ENCODE data around the gene OCSTAMP. TPM values are rescaled to one million over a fixed set of nuclear protein-coding genes. Genes with fewer than 3 reads are reported as not detected.

OCSTAMP gene
- total and polyA plus RNA-seq, 2 donors (not counting 3 experiments of a cell fraction or from before 2014, with no cell fraction given) = not detected

DNA sequence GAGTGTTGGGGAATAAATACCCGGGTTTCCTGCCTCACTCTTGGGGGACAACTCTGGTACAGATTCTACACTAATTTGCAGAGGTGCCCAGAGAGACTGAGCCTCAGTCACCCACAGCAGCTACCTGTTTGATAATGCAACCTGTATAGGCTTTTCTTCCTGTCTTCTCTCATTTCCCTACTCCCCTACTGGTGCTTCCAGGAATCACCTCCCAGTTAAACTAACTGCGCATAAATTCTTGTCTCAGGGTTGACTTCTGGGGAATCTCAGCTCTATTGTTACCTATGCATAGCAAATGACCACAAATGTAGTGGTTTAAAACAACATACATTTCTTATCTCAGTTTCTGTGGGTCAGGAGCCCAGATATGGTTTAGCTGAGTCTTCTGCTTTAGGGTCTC is 11.3 kb downstream of the OCSTAMP start:
- dilution Hi-C loops (cut with MboI; ENCODE audit: extremely low pct_ligation_motif_present, low sequenced_read_pairs) (no loop called here), intact Hi-C loops (cut with micrococcal nuclease) (no loop called here)
- no peaks in the 10 kb centered on the region for H3K9me3 ChIP-seq (replicated peaks; ENCODE audit: control insufficient read depth, insufficient read depth, low read length)
- TF ChIP-seq POLR2A (IDR thresholded peaks at IDR 0.05; ENCODE audit: low read depth, low read length) = no peak
- TF ChIP-seq POLR2AphosphoS5 (IDR thresholded peaks at IDR 0.05; ENCODE audit: insufficient read depth, low read depth, low read length) = no peak
- TF ChIP-seq, protein P1, sequence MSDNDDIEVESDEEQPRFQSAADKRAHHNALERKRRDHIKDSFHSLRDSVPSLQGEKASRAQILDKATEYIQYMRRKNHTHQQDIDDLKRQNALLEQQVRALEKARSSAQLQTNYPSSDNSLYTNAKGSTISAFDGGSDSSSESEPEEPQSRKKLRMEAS (IDR thresholded peaks at IDR 0.05; ENCODE audit: insufficient read depth, insufficient read length) = no peak
- TF ChIP-seq, protein P2, sequence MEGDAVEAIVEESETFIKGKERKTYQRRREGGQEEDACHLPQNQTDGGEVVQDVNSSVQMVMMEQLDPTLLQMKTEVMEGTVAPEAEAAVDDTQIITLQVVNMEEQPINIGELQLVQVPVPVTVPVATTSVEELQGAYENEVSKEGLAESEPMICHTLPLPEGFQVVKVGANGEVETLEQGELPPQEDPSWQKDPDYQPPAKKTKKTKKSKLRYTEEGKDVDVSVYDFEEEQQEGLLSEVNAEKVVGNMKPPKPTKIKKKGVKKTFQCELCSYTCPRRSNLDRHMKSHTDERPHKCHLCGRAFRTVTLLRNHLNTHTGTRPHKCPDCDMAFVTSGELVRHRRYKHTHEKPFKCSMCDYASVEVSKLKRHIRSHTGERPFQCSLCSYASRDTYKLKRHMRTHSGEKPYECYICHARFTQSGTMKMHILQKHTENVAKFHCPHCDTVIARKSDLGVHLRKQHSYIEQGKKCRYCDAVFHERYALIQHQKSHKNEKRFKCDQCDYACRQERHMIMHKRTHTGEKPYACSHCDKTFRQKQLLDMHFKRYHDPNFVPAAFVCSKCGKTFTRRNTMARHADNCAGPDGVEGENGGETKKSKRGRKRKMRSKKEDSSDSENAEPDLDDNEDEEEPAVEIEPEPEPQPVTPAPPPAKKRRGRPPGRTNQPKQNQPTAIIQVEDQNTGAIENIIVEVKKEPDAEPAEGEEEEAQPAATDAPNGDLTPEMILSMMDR (IDR thresholded peaks at IDR 0.05; ENCODE audit: extremely low read depth in 1 of 2, insufficient read depth in 1 of 2, low read depth in 1 of 2, low read length in 2 of 2) = no peak
- no peak for TF ChIP-seq FOS (IDR thresholded peaks at IDR 0.05; ENCODE audit: borderline replicate concordance, insufficient read depth, low read length)
- no peak for TF ChIP-seq GATA2 (IDR thresholded peaks at IDR 0.05; ENCODE audit: insufficient read depth, insufficient read length, low read depth, low read length)
- no peak for TF ChIP-seq JUN (IDR thresholded peaks at IDR 0.05; ENCODE audit: borderline replicate concordance, insufficient read depth, insufficient read length, low read depth)
- no peak for TF ChIP-seq EZH2 (IDR thresholded peaks at IDR 0.05; ENCODE audit: borderline replicate concordance, low read depth, low read length, severe bottlenecking)
- no peak for TF ChIP-seq MYC (IDR thresholded peaks at IDR 0.05; ENCODE audit: low read depth, low read length)
- ChIA-PET CTCF (no interaction called here), POLR2A (no interaction called here)
- H3K79me2 ChIP-seq (ENCODE audit: control insufficient read depth, insufficient read depth, low read length) = no peaks in the 10 kb centered on the region
- no TSS peak for BruUV-seq (replicated peaks)
- no peaks in the 10 kb centered on the region for H4K20me1 ChIP-seq (replicated peaks; ENCODE audit: control insufficient read depth, extremely low read depth, insufficient read depth, low read length)
- no peaks in the 10 kb centered on the region for H3K27me3 ChIP-seq (ENCODE audit: control insufficient read depth in 2 of 2, insufficient read depth in 2 of 2, low read length in 2 of 2)
- no peak overlapping the region for H3K4me3 ChIP-seq (replicated peaks in 1 of 3; ENCODE audit: insufficient read depth in 1 of 3, low read depth in 1 of 3, low read length in 3 of 3)
- FAIRE-seq (no peak), DNase-seq (ENCODE audit: low read depth, low spot score) (no peak)
- no peak overlapping the region for H3K27ac ChIP-seq (ENCODE audit: insufficient read depth, low read depth, low read length)
- H3K9ac ChIP-seq (replicated peaks; ENCODE audit: extremely low read depth, insufficient read depth, low read length) = no peak overlapping the region
- H3K9me1 ChIP-seq (replicated peaks; ENCODE audit: control insufficient read depth, extremely low read depth, insufficient read depth, low read length) = no peaks in the 10 kb centered on the region
- no peak overlapping the region for H2AFZ ChIP-seq (ENCODE audit: low read depth, low read length)
- H3K4me2 ChIP-seq (ENCODE audit: insufficient read depth, low read length) = no peak overlapping the region
- no peaks in the 10 kb centered on the region for H3K4me1 ChIP-seq (ENCODE audit: control insufficient read depth, extremely low read depth, insufficient read depth, low read length)
- no peaks in the 10 kb centered on the region for H3K36me3 ChIP-seq (ENCODE audit: control insufficient read depth in 2 of 2, extremely low read depth in 1 of 2, insufficient read depth in 2 of 2, low read length in 2 of 2)

Measured in endothelial cell of umbilical vein (primary cell).